K562 (cell line): Measurements from ENCODE around the gene FMNL1. TPM values are rescaled to one million over a fixed set of nuclear protein-coding genes. Genes with fewer than 3 reads are reported as not detected.

Experiments
- ATAC-seq: fragments of 200-7000 bp; cut with Tn5 transposase; 3 replicates; pipeline ENCODE4 v1.9.1; 2020; ENCODE audit warnings: moderate library complexity
- BruUV-seq: library from RNA; stranded (reverse); fragments of 400-500 nt; replicated peaks from 2 replicates; lab custom pipeline; 2021; lab: Mats Ljungman, UMichigan
- CTCF ChIA-PET: fragments of 300-600 bp; formaldehyde crosslinking; extraction: SDS; loops from one replicate; lab custom pipeline; 2021; ENCODE audit warnings: low intra/inter-chr PET ratio; lab: Yijun Ruan, JAX
- POLR2A ChIA-PET: fragments of 300-600, 350-650 bp; sonication (Branson Sonifier 250); formaldehyde crosslinking; extraction: SDS; loops from one replicate; lab custom pipeline; 2021; ENCODE audit warnings: antibody characterized with exemption, inconsistent platforms; lab: Yijun Ruan, JAX
- DNase-seq, 4 experiments: peaks; one replicate each; pipeline versions ENCODE4 v3.0.0 to v3.0.0-alpha.2; 2011 to 2018; ENCODE audit warnings: low spot score in 3 of 4, mixed read lengths in 3 of 4; ENCODE audit errors: extremely low read depth in 1 of 4
- FAIRE-seq: peaks from 2 replicates; lab custom pipeline; 2011; peaks lifted over from hg19 to GRCh38; lab: Jason Lieb, UNC
- H2AFZ ChIP-seq: 2 replicates; pipeline ENCODE4 v1.6.0; 2011; ENCODE audit warnings: low read depth, low read length, control low read depth, inconsistent platforms
- H3K27ac ChIP-seq: fragments of 200-600 bp; 3 replicates; pipeline ENCODE4 v1.8.0; 2011; ENCODE audit warnings: low read depth, mild to moderate bottlenecking, control low read depth, inconsistent platforms, low read length, moderate library complexity, mixed read lengths; ENCODE audit errors: extremely low read depth
- H3K27me3 ChIP-seq, 2 experiments: fragments of 300-600 bp in 1 of 2; 2 replicates in 1 of 2; 3 replicates in 1 of 2; pipeline versions ENCODE4 v1.6.0 to v1.8.0; 2011; ENCODE audit warnings: inconsistent platforms in 2 of 2, low read length in 2 of 2, mild to moderate bottlenecking in 1 of 2, mixed read lengths in 1 of 2, moderate library complexity in 1 of 2; ENCODE audit not compliant: control insufficient read depth in 2 of 2, insufficient read depth in 2 of 2
- H3K36me3 ChIP-seq: fragments of 300-600 bp; 3 replicates; pipeline ENCODE4 v1.8.0; 2011; ENCODE audit warnings: mild to moderate bottlenecking, low read length, inconsistent platforms; ENCODE audit not compliant: control insufficient read depth, insufficient read depth
- H3K4me1 ChIP-seq, 2 experiments: fragments of 200-600 bp in 1 of 2; replicated peaks in 1 of 2; 2 replicates in 1 of 2; 3 replicates in 1 of 2; pipeline versions ENCODE4 v1.5.1 to v1.8.0; 2011; ENCODE audit warnings: inconsistent platforms in 2 of 2, low read length in 2 of 2, mild to moderate bottlenecking in 1 of 2, mixed read lengths in 1 of 2, moderate library complexity in 1 of 2; ENCODE audit not compliant: control insufficient read depth in 2 of 2, insufficient read depth in 2 of 2
- H3K4me2 ChIP-seq: 2 replicates; pipeline ENCODE4 v1.6.1; 2011; ENCODE audit warnings: low read length, control low read depth, inconsistent platforms, mixed read lengths; ENCODE audit not compliant: insufficient read depth
- H3K4me3 ChIP-seq: fragments of 200-600 bp; sonication (generic), shearing (Covaris generic); 2 replicates; pipeline ENCODE4 v1.5.1; 2016; ENCODE audit warnings: control low read depth, inconsistent platforms
- H3K79me2 ChIP-seq: fragments of 200-600 bp; 3 replicates; pipeline ENCODE4 v1.8.0; 2011; ENCODE audit warnings: low read length, inconsistent platforms; ENCODE audit not compliant: control insufficient read depth, insufficient read depth
- H3K9ac ChIP-seq, 2 experiments: 2 replicates each; pipeline versions ENCODE4 v1.6.0 to v1.6.1; 2011; ENCODE audit warnings: low read depth in 2 of 2, low read length in 2 of 2, control low read depth in 1 of 2, inconsistent platforms in 1 of 2, mild to moderate bottlenecking in 1 of 2, mixed read lengths in 1 of 2; ENCODE audit not compliant: insufficient read depth in 1 of 2
- H3K9me1 ChIP-seq: one replicate; pipeline ENCODE4 v1.6.0; 2011; ENCODE audit warnings: inconsistent platforms, mild to moderate bottlenecking, low read length, moderate library complexity; ENCODE audit not compliant: control insufficient read depth, insufficient read depth
- H3K9me3 ChIP-seq: replicated peaks from 2 replicates; pipeline ENCODE4 v1.5.1; 2011; ENCODE audit warnings: low read depth, low read length, inconsistent platforms; ENCODE audit not compliant: control insufficient read depth, insufficient read depth
- H4K20me1 ChIP-seq: replicated peaks from 2 replicates; pipeline ENCODE4 v1.6.1; 2011; ENCODE audit warnings: low read length, inconsistent platforms, mixed read lengths; ENCODE audit not compliant: control insufficient read depth, insufficient read depth
- ARID4B ChIP-seq: sonication (generic); formaldehyde crosslinking; IDR thresholded peaks from 2 replicates; pipeline ENCODE4 v1.8.0; 2022; ENCODE audit warnings: mild to moderate bottlenecking, missing genetic modification reagents
- BCL6 ChIP-seq: fragments of 250-450 bp; sonication (Bioruptor Pico); IDR thresholded peaks from 2 replicates; pipeline ENCODE4 v1.4.0; 2020
- BCOR ChIP-seq: fragments of 450-650 bp; IDR thresholded peaks from 2 replicates; pipeline ENCODE4 v1.6.1; 2016
- BDP1 ChIP-seq: IDR thresholded peaks from 3 replicates; pipeline ENCODE4 v1.6.1; 2011; ENCODE audit not compliant: insufficient read length, insufficient read depth
- BMI1 ChIP-seq: fragments of 150-350 bp; IDR thresholded peaks from 2 replicates; pipeline ENCODE4 v1.6.1; 2014; ENCODE audit warnings: low read length
- GTF2E2 ChIP-seq: fragments of 200-800 bp; sonication (Bioruptor generic); IDR thresholded peaks from 2 replicates; pipeline ENCODE4 v1.6.1; 2016; ENCODE audit warnings: missing genetic modification characterization, missing compliant biosample characterization
- HEY1 ChIP-seq: fragments of 250-450 bp; sonication (Bioruptor Pico); IDR thresholded peaks from 2 replicates; pipeline ENCODE4 v1.5.0; 2020; ENCODE audit warnings: mild to moderate bottlenecking, moderate library complexity, borderline replicate concordance
- HNRNPH1 ChIP-seq: fragments of 200-400 bp; formaldehyde crosslinking; optimal IDR thresholded peaks from 2 replicates; pipeline ENCODE3; 2017; ENCODE audit warnings: low read depth, mild to moderate bottlenecking, low read length, moderate library complexity
- IRF9 ChIP-seq: fragments of 450-650 bp; IDR thresholded peaks from 2 replicates; pipeline ENCODE4 v1.6.1; 2016; ENCODE audit warnings: missing biosample characterization, missing genetic modification characterization
- MAFG ChIP-seq: fragments of 450-650 bp; conservative IDR thresholded peaks from 2 replicates; pipeline ENCODE4 v1.6.1; 2016; ENCODE audit warnings: missing genetic modification characterization, missing compliant biosample characterization
- PHF20 ChIP-seq: fragments of 450-650 bp; IDR thresholded peaks from 2 replicates; pipeline ENCODE4 v1.6.1; 2018; ENCODE audit not compliant: partially characterized antibody
- SAP30 ChIP-seq: fragments of 200-600 bp; sonication (generic); IDR thresholded peaks from 2 replicates; pipeline ENCODE4 v1.6.1; 2012; ENCODE audit warnings: borderline replicate concordance, low read depth, mild to moderate bottlenecking, moderate library complexity, low read length, control low read depth, inconsistent platforms; ENCODE audit not compliant: insufficient read depth, poor library complexity, severe bottlenecking
- SLC30A9 ChIP-seq: fragments of 250-450 bp; sonication (Bioruptor Pico); IDR thresholded peaks from 2 replicates; pipeline ENCODE4 v1.8.0; 2022; ENCODE audit warnings: mild to moderate bottlenecking, moderate library complexity
- USF2 ChIP-seq: sonication (generic); formaldehyde crosslinking; IDR thresholded peaks from 2 replicates; pipeline ENCODE4 v1.5.0; 2020; ENCODE audit warnings: missing genetic modification reagents
- WGBS: fragments of 100-300 bp; shearing (Covaris generic); methylation state at CpG from one replicate; pipeline ENCODE4 v1.1.6; 2016; ENCODE audit warnings: low coverage, mixed read lengths; ENCODE audit not compliant: insufficient coverage; ENCODE audit errors: missing lambda C conversion rate; 5-methylcytosine and 5-hydroxymethylcytosine counted together
- in situ Hi-C: fragments of 300-500 bp; cut with MboI; formaldehyde crosslinking; loops from 4 replicates; pipeline ENCODE4 v1.15.0; 2018; ENCODE audit warnings: inconsistent platforms, mixed read lengths
- intact Hi-C: fragments of 100-400 bp; cut with micrococcal nuclease; formaldehyde crosslinking; loops from 2 replicates; pipeline ENCODE4 v1.14.2; 2022
- polyA plus RNA-seq, 8 experiments: library from polyadenylated mRNA; depleted of rRNA in 4 of 8; stranded (reverse) in 5 of 8; unstranded in 3 of 8; fragments of >200 nt; fragmentation: Nextera tagmentation in 2 of 8; fragmentation: Illumina TruSeq in 1 of 8; extraction: Ambion mirVana in 2 of 8; extraction: Trizol in 1 of 8; gene quantifications; 2 replicates each; pipeline versions ENCODE4 v1.2.1 to v1.2.3, GENCODE V29; 2011 to 2014; ENCODE audit warnings: inconsistent platforms in 1 of 8, missing spikeins in 1 of 8
- total RNA-seq, 7 experiments: library from RNA; depleted of rRNA in 6 of 7; stranded (reverse); fragments of >200 nt in 6 of 7; fragmentation: Illumina TruSeq in 2 of 7; extraction: Trizol in 2 of 7; gene quantifications; 2 replicates each; pipeline versions ENCODE4 v1.2.1 to v1.2.3, GENCODE V29; 2011 to 2021; ENCODE audit warnings: low replicate concordance in 1 of 7

FMNL1 gene
- total and polyA plus RNA-seq, 9 of the 15 experiments (the other 6 are each of a cell fraction or from before 2014, with no cell fraction given), result 0.70 to 36.6 (median 7.7) TPM

- peaks cover 56% of the 10 kb centered on the region for H3K79me2 ChIP-seq
- peak overlapping the region; percentile 90 for H3K27ac ChIP-seq
- intact Hi-C loops (no loop called here), in situ Hi-C loops (no loop called here)
- ATAC-seq, result peak; percentile 72
- peak; percentile 73 to 91 (median 82) for DNase-seq
- ChIA-PET CTCF (interaction anchor here (0.6 kb wide), 1 partner anchor 155 kb away, joined by 4 read pairs; no protein-coding TSS in a partner anchor), POLR2A (interaction anchor here (0.6 to 9.0 kb wide), 10 partner anchors 10 to 518 kb away, joined by 3 to 92 read pairs (median 4); partner anchors contain the start of gene HEXIM1)
- H3K9ac ChIP-seq, result peak overlapping the region; percentile 57 to 87
- FAIRE-seq, result peak; percentile 88
- H4K20me1 ChIP-seq, result no peaks in the 10 kb centered on the region
- peak overlapping the region; percentile 70 for H2AFZ ChIP-seq
- no peaks in the 10 kb centered on the region for H3K27me3 ChIP-seq
- peaks cover 63 to 81% of the 10 kb centered on the region in 2 experiments for H3K4me1 ChIP-seq
- H3K4me3 ChIP-seq, result no peak overlapping the region
- BruUV-seq, result no TSS peak
- no peaks in the 10 kb centered on the region for H3K9me3 ChIP-seq
- H3K36me3 ChIP-seq, result no peaks in the 10 kb centered on the region
- peak overlapping the region; percentile 68 for H3K4me2 ChIP-seq
- WGBS, result 7% methylated on average over 19 of the region's 19 CpGs
- H3K9me1 ChIP-seq, result no peaks in the 10 kb centered on the region
- TF ChIP-seq BMI1 (no peak), SAP30 (peak; percentile 60), SLC30A9 (no peak), BCOR (no peak), ARID4B (CRISPR knock-in tag) (peak; percentile 89), BDP1 (no peak), HEY1 (no peak), GTF2E2 (tag) (no peak), IRF9 (tag) (peak; percentile 59), MAFG (tag) (no peak), HNRNPH1 (no peak), PHF20 (no peak), BCL6 (no peak), USF2 (peak; percentile 35; the same call in 1 of the 2 replicates)
Observed at GRCh38 chr17:45228763-45229539, 7.3 kb downstream of the FMNL1 start.
